Cerebellar nuclear complex (tissue), 1 donor: ENCODE data around the gene ATP9A.
"Not testable (repeated sequence)": the region's sequence is repeated elsewhere in the genome, so short reads cannot be mapped to it uniquely, and the experiment has no call there.

Source experiments
- DNase-seq, 2 experiments: peaks; one replicate each; lab custom pipeline; 2025; lab: John Stamatoyannopoulos, UW

ATP9A gene

DNA sequence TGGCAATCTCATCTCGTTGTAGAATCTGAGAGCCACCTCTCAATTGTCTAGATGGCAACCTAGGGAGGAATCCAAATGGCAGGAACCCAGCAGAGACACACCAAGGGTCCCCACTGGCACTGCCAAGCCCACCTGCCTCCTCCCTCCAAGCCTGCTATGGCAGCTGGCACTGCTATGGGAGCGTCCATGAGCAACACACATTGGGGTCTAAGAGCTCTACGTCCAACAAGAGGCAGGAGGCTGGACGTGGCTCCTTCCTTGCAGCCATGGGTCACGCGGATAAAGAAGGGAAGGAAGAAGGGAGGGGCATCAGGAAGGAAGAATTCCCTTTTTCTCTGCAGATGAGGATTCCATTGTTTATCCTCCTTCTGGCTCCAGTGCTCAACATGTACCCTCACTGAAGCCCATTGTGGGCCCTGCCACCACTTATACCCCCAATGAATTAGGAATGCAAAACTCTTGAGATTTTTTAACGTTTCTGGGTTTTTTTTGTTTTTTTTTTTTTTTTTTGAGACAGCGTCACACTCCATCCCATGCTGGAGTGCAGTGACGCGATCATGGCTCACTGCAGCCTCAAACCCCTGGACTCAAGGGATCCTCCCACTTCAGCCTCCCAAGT lies 17.3 kb downstream of the ATP9A start:
- no peak for DNase-seq

DNA sequence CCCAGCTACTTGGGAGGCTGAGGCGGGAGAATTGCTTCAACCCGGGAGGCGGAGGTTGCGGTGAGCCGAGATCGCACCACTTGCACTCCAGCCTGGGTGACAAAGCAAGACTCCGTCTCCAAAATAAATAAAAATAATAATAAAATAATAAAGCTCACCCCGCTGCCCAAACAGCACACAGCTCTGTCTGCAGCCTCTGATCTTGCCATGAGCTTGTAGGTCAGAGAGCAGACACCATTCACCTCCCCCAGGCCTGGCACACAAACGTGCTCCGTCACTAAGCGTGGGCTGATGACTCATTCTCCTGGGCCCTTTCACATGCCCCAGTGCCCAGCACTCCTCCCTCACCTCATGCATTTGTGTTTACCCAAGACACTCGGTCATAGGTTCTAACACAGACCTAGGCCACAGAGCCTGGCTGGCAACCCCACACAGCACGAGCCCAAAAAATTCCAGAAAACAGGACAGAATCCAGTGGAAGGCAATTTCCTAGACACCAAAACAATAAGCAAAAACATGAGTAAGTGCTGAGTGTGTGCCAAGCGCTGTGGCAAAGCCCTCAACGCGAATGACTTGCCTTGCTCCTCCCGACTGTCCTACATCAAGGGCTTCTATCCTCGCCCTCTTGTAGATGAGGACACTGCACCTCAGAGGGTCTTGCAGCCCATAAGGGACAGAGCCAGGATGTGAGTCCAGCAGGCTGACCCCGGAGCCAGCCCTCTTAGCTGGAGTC lies 18.0 kb downstream of the ATP9A start:
- DNase-seq, result no peak

DNA sequence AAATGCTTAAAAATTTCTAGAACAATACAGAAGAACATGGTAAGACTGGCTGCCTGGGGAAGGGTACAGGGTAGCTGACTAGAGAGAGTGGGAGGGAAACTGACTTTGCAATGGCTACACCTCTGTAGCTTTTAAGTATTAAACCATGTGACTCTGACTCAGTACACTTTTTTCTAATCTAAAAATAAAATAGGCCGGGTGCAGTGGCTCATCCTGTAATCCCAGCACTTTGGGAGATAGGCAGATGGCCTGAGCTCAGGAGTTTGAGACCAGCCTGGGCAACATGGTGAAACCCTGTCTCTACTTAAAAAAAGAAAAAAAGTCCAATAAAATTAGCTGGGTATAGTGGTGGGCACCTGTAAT lies 18.5 kb downstream of the ATP9A start:
- no peak for DNase-seq

DNA sequence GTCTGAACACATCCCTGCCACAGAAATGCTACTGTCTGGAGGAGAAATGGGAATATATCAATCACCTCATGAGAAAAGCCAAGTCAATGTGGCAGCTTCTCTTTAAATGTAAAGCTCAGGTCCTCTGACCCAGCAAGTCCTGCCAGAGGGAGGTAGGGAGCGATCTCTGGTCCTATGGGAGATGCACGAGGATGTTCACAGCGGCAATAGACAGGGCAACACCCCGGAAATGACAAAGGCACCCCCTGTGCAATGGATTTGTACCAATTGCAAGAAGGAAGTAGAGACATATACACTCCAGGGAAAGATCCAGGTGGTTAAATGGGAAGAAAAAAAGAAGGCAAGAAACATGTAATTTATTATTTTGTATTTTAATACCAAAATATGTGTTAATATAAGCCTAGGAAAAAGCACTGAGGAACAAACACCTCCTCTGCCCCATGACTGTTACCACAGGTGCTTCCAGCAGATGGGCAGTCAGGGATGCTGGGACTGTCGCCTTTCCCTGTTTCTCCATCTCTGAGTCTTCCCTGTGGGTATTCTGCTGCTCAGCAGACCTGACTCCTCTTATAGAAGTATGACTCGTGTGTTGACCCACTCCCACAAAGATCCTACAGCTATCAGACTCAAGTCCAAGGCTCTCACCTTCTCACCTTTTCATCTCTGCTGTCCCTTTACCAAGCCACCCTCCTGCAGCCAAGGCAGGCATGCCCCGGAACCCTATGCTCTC lies 20.8 kb downstream of the ATP9A start:
- DNase-seq, result no peak

DNA sequence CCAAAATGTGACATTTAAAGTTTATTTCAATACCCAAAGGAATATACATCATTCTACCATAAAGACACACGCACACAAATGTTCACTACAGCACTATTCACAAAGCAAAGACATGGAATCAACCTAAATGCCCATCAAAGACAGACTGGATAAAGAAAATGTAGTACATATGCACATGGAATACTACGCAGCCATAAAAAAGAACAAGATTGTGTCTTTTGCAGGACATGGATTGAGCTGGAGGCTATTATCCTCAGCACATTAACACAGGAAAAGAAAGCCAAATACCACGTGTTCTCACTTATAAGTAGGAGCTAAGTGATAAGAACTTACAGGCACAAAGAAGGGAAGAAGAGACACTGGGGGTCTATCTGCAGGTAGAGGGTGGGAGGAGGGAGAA lies 22.4 kb downstream of the ATP9A start:
- DNase-seq, result no peak

DNA sequence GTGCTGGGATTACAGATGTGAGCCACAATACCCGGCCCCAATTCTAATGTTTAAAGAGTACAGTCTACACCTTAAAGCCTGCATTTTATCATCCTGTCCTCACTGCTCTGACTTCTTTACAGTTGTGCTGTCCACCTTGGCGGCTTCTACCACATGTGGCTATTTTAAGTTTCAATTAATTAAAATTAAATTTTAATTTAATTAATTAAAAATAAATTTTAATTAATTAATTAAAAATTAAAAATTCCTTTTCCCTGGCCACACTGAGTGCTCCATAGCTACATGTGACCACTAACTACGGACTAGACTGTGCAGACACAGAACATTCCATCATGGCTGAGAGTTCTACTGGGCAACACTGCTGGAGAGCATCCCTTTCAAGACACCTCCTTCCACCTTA lies 27.4 kb downstream of the ATP9A start:
- DNase-seq, result no peak

DNA sequence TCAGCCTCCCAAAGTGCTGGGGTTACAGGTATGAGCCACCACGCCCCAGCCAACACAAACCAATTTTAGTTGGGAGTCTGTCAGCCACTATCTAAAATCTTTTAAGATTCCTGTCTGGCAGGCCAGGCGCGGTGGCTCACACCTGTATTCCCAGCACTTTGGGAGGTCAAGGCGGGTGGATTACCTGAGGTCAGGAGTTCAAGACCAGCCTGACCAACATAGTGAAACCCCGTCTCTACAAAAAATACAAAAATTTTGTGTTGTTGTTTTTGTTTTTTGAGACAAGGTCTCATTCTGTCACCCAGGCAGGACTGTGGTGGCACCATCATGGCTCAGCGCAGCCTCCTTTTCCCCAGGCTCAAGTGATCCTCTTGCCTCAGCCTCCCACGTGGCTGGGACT lies 27.9 kb downstream of the ATP9A start:
- DNase-seq, result not testable (repeated sequence)

DNA sequence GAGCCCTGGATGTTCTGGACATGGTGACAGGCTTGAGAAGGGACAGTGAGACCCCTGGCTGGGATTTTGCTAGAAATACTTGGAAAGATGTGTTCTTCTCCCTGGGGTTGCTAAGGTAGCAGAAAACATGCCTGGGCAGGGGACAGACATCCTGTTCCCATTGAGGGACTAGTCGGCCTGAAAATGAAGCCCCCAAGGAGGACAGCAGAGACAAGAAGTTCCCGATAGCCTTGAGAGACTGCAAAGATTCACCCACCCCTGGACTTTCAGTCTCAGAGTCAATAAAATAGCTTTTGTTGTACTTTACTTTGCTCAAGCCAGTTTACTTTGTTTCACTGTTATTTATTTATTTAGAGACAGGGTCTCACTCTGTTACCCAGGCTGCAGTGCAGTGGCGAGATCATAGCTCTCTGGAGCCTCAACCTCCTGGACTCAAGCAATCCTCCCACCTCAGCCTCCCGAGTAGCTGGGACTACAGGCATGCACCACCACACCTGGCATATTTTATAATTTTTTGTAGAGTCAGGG lies 28.4 kb downstream of the ATP9A start:
- no peak for DNase-seq

DNA sequence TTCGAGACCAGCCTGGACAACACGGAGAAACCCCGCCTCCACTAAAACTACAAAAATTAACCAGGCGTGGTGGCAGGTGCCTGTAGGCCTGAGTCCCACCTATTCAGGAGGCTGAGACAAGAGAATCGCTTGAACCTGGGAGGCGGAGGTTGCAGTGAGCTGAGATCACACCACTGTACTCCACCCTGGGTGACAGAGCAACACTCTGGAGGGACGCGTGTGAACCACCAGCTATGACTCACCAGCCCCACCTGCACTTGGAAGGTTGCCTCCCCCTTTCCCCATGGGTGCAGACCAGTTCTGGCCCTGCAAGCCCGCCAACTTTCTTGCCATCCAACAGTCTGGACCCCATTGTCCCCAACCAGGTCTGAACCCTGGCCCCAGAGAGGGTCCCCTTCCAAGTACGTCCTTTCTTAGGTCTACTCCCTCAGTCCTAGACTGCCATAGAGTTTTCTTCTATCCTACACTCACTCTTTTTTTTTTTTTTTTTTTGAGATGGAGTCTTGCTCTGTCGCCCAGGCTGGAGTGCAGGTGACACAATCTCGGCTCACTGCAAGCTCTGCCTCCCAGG lies 29.2 kb downstream of the ATP9A start:
- DNase-seq, result no peak

DNA sequence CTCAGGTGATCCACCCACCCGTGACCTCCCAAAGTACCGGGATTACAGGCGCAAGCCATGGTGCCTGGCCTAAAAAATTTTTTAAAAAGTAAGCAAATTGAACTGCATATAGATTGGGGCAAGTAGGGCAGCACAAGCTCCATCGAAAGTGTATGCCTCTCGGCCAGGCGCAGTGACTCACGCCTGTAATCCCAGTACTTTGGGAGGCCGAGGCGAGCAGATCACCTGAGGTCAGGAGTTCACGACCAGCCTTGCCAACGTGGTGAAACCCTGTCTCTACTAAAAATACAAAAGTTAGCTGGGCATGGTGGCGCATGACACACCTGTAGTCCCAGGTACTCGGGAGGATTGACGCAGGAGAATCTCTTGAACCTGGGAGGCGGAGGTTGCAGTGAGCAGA lies 29.9 kb downstream of the ATP9A start:
- not testable (repeated sequence) for DNase-seq

DNA sequence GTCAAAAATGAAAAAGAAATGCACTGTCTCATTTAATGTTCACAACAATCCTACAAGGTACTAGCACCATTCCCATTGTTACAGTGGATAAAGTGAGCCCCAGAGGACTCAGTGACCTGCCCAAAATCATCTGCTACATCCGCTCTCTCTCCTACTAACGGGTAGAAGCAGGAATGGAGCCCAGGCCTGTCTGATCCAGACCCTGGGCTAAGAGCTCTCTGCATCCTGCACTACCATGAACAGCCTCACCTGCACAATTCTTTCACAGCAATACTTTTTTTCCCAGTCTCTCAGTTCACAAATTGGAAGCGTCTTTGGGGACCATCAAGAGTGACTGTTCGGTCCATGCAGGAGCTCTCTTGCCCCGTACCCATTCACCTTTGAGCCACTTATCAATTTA lies 31.2 kb downstream of the ATP9A start:
- no peak for DNase-seq

DNA sequence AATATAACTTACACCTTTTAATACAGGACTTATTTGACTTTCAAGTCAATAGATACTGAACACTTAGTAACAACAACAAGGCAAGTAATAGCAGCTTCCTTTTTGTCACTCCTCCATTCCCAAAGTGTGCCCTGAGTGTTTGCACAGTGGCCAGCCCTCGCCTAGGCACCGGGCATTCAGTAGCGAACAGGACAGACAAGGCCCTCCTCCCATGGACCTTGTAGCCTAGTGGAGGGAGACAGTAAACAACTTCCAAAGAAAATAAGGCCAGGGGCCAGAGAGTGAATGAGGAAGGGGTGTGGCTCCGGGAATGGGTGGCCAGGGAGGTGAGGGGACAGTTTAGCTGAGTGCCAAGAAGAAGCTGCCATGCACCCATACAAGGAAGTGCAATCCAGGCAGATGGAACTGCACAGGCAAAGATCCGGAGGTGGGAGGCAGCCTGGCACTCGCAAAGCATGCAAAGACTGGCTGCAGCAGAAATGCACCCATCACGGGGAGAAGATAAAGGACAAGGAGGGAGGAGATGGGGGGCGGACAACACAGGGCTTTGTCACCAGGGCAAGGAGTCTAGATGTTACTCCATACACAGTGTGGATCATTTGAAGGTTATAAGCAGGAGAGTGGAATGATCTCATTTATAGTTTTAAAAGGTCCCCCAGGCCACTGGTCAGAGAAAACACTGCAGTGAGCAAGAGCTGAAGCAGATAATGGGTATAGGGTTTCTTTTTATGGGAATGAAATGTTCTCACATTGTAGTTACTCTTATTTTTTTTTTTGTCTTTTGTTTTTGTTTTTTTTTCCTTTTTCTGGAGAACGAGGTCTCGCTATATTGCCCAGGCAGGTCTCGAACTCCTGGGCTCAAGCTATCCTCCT lies 32.2 kb downstream of the ATP9A start:
- DNase-seq, result no peak

DNA sequence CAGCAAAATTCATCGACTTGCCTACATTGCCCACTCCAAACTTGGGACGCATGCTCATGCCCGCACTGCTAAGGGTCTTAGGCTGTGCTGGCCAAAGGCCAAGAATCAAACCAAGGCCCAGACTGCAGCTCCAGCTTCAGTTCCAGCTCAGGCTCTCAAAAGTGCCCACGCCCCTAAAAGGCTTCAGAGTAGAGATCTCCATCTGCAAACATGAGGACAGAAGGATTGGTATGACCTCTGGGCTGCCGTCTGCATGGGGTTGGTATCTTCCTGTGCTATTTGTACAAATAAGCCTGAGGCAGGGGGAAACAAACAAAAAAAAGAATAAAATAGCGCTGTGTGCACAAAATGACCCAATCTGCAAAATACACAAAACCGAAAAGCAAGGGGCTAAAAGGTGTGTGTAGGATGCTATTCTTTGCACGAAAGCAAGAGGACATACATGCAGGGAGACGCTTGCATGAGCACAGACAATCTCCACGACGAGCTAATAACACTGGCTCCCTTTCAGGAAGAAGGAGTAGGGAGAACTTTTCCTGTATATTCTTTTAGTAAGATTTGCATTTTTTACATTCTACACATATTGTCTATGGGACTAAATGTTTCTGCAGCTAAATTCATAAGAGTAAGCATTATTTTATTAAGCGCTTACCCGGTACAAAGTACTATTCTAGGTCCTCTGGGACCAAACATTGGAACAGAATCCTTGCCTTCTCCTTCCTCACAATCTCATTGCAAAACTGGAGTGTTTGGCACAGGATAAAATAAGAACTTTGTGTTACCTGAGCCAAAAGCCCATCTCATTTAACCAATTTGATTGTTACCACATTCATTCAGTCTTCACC lies 33.1 kb downstream of the ATP9A start:
- no peak for DNase-seq

DNA sequence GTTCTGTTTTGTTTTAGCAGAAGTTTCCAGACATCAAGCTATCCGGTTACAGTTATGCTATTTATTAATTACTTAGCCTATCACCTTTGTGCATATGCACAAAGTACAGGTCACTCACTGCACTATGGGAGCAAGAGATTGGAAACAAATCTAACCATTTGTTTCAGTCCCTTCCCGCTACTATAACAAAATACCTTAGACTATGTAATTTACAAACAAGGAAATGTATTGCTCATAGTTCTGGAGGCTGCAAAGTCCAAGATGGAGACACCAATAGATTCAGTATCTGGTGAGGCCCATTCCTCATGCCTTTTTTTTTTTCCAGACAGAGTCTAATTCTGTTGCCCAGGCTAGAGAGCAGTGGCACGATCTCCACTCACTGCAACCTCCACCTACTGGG lies 35.1 kb downstream of the ATP9A start:
- DNase-seq, result no peak

DNA sequence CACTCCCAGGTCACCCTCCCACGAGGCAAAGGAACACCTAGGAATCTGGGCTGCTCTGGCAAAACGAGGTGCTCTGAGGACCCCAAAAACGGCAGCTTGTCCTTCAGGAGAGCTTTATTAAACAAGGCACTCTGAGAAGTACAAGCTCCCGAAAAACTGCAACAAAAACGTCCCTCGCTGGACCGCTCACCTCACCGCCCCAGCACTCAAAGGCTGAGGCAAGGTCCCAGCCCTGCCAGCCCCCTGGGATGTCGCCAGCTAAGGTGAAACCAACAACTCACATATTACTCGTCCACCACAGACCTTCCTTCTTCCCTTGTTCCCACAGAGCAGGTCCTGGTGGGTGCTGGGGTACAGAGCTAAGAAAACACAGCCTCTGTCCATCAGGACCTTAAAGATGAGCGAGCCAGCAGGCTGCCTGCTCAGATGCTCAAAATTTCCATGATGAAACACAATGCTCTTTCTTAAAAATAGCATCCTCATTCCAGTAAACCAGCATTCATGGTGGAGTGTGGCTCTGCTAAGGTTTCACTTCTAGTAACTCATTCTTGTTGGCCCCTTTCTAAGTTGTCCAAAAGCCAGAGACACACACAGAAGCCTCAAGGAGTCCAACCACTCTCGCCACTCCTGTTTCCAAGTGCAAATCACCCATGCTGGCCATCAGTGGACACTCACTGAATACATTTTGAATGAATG lies 35.9 kb downstream of the ATP9A start:
- peak in 1 of 2 experiments; percentile 41 for DNase-seq

DNA sequence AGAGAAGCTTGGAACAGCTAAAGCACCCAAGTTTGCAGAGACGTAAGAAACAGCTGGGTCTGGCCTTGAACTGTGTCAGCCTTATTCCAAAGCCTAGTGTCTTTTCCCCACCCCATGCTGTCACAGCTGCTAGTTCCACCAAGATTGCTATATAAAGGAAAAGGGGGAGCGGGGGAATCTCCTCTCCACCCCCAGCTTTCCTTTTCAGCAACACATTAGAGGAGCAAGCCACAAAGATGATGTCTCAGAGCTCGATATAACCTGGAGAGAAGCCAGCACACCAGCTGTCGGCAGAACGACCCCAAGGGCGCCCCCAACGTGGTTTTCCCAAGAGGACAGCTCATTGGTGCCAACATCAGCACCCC lies 36.5 kb downstream of the ATP9A start:
- no peak for DNase-seq

DNA sequence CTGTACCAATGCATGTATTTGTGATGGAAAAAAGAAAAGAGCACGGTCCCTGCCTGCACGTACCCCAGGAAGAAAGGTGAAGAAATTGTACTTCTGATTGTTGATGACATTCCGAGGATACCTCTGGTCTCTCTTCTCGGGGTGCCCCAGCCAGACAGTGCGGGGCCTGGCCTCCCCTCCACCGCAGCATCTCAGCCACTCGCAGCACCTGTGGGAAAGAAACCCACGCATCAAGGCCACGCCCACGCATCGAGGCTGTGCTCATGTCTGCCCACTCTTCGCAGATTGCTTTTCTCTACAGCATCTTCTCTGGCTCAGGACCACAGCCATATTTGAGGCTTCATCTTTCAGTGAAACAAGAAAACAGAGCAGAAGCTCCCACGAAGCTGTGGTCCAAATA lies 38.4 kb downstream of the ATP9A start:
- no peak for DNase-seq

DNA sequence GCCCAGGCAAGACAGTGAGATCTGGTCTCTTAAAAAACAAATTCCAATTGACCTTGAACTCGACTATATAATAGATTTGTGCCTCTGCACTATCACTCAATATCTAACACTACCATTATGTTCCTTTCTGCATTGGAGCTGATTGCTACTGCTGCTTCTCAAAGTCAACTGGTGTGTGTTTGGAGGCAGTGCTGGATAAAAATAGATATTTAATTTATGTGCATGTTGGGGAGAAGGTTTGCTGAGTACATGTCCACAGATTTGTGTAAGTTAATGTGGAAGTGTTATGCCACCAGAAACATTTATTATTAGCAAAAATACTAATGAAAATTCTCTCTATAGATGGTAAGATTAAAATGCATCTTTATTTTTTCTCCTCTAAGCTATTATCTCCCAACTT lies 39.5 kb downstream of the ATP9A start:
- DNase-seq, result no peak

DNA sequence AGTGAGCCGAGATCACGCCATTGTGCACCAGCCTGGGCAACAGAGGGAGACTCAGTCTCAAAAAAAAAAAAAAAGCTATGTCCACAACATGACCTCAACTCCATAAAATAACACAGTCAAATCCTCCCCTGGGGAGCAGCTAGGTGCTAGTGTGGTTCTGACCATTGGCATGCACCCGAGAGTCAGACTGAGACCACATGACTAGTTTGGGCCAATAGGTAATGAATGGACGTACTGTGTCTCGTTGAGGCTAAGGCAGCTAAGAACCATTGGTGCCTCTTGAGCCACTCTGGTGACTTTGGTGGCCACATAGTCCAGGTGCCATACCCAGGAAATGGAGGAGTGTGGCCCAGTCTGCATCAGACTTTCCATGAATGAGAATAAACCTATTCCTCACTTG lies 40.3 kb downstream of the ATP9A start:
- DNase-seq, result no peak

DNA sequence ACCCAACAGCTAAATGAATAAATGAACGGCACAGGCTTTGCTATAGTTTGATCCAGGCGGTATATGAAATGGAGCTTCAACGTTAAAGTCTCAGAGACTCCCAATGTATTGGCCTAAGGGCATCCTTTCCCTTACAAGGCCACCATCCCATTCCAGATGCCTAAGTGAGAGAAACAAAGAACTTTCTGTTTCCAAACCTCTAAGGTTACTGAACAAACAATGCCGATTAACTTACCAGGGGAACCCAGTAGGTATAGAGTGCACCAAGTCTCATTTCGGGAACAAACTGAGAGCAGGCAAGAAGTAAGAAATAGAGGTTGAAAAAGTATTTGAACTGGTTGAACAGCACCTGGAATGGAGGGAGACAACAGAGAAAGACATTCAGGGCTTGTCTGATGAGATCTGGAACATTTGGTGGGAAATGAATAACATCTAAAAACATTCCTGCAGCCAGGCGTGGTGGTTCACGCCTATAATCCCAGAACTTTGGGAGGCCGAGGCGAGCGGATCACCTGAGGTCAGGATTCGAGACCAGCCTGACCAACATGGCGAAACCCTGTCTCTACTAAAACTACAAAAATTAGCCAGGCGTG lies 42.5 kb downstream of the ATP9A start:
- DNase-seq, result no peak
